ENCODE results near the gene USP47.

The USP47 gene

DNA sequence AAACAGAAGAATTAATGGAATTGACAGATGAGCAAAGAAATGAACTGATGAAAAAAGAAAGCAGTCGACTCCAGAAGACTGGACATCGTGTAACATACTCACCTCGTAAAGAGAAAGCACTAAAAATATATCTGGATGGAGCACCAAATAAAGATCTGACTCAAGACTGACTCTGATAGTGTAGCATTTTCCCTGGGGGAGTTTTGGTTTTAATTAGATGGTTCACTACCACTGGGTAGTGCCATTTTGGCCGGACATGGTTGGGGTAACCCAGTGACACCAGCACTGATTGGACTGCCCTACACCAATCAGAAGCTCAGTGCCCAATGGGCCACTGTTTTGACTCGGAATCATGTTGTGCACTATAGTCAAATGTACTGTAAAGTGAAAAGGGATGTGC is 114.2 kb downstream of the USP47 start:
- DNase-seq (ENCODE audit: low read depth), result no peak
- TF ChIP-seq POLR2A (IDR thresholded peaks at IDR 0.05; ENCODE audit: extremely low read depth, insufficient read length), result no peak
- no peak for TF ChIP-seq MYC (IDR thresholded peaks at IDR 0.05; ENCODE audit: low read depth, low read length)
- TF ChIP-seq, protein P1, sequence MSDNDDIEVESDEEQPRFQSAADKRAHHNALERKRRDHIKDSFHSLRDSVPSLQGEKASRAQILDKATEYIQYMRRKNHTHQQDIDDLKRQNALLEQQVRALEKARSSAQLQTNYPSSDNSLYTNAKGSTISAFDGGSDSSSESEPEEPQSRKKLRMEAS (IDR thresholded peaks at IDR 0.05; ENCODE audit: low read depth, low read length), result no peak
- TF ChIP-seq, protein P2, sequence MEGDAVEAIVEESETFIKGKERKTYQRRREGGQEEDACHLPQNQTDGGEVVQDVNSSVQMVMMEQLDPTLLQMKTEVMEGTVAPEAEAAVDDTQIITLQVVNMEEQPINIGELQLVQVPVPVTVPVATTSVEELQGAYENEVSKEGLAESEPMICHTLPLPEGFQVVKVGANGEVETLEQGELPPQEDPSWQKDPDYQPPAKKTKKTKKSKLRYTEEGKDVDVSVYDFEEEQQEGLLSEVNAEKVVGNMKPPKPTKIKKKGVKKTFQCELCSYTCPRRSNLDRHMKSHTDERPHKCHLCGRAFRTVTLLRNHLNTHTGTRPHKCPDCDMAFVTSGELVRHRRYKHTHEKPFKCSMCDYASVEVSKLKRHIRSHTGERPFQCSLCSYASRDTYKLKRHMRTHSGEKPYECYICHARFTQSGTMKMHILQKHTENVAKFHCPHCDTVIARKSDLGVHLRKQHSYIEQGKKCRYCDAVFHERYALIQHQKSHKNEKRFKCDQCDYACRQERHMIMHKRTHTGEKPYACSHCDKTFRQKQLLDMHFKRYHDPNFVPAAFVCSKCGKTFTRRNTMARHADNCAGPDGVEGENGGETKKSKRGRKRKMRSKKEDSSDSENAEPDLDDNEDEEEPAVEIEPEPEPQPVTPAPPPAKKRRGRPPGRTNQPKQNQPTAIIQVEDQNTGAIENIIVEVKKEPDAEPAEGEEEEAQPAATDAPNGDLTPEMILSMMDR (IDR thresholded peaks at IDR 0.05; ENCODE audit: low read depth, low read length), result no peak
- H3K4me3 ChIP-seq (ENCODE audit: low read depth, low read length), result no peak overlapping the region

DNA sequence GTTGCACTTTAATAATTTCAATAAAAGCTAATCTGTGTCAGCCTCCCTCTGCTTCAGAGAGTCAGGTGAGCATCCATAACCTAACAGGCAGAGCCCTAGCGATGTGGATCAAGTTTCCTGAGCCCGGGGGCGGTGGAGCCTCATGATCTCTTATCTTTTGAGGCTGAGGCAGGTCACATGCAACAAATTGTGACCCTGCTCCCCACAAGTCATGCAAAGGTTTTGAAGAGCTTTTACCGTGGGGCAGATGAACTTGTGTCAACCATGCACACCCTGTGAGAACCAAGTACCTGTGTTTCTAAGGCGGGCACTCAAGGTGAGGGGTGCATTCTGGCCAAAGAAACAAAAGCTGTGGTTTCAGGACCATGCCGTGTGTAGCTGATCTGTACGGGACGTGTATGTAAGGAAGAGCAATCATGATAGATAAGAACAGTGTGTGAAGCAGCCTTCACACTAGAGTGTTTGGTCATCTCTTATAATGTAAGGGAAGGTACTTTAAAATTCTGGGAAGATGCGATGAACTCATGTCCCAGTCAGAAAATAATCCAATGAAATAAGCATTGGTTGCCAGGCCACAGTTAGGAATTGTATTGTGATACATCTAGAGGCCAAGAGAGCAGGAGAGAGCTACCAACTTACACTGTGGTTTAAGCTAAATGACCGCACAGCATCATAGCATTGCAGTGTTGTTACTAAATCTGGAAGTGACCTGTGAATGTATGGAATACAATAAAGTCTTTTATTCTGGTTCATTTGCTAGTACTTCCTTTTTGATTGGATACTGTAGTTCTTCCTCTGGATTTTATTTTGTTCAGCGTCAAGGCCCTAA is 116.8 kb downstream of the USP47 start:
- TF ChIP-seq POLR2A (IDR thresholded peaks at IDR 0.05; ENCODE audit: extremely low read depth, insufficient read length) (no peak), MYC (IDR thresholded peaks at IDR 0.05; ENCODE audit: low read depth, low read length) (no peak)
- TF ChIP-seq, protein P2 (IDR thresholded peaks at IDR 0.05; ENCODE audit: low read depth, low read length), result no peak
- TF ChIP-seq, protein P1 (IDR thresholded peaks at IDR 0.05; ENCODE audit: low read depth, low read length), result no peak
- H3K4me3 ChIP-seq (ENCODE audit: low read depth, low read length), result no peak overlapping the region
- DNase-seq (ENCODE audit: low read depth), result no peak

DNA sequence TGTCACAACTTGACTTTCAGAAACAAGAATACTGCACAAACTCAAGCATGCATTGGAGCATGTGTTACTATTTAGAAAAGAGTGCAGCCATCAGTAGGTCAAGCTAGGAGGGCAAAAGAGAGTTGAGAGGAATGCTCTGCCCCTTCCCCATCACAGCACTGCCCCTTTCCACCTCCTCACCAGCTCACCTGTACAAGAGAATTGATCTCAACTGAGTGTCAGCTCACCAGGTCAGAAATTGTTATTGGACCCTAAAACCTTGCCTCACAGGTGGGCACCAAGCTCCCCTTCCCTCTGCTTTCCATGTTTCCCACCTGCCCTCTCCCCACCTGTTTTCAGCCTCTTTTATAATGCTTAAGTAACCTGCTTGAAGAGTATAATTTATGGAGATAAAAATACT is 117.8 kb downstream of the USP47 start:
- TF ChIP-seq, protein P2 (IDR thresholded peaks at IDR 0.05; ENCODE audit: low read depth, low read length), result no peak
- TF ChIP-seq POLR2A (IDR thresholded peaks at IDR 0.05; ENCODE audit: extremely low read depth, insufficient read length), result no peak
- TF ChIP-seq, protein P1 (IDR thresholded peaks at IDR 0.05; ENCODE audit: low read depth, low read length), result no peak
- no peak for TF ChIP-seq MYC (IDR thresholded peaks at IDR 0.05; ENCODE audit: low read depth, low read length)
- DNase-seq (ENCODE audit: low read depth), result no peak

DNA sequence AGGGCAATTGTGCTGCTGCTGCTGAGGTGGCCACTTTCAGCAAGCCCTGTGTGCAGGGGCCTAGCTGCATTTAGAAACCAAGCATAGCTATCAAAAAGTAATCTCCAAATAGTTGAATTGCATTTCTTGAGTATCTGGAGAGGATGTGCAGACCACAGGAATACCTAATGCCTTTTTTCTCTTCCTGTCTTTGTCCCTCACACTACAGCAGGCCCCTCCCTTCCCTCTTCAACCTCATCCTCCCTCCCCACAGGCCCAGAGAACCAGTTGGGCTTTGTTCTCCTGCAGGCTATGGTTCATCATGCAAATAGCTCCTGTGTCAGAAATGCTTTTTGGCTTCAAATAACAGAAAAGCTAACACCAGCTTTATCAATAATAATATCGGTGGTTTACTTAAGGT is 118.9 kb downstream of the USP47 start:
- DNase-seq (ENCODE audit: low read depth), result no peak
- TF ChIP-seq MYC (IDR thresholded peaks at IDR 0.05; ENCODE audit: low read depth, low read length) (no peak), POLR2A (IDR thresholded peaks at IDR 0.05; ENCODE audit: extremely low read depth, insufficient read length) (no peak)
- TF ChIP-seq, protein P1 (IDR thresholded peaks at IDR 0.05; ENCODE audit: low read depth, low read length), result no peak
- TF ChIP-seq, protein P2 (IDR thresholded peaks at IDR 0.05; ENCODE audit: low read depth, low read length), result no peak
- no peak overlapping the region for H3K4me3 ChIP-seq (ENCODE audit: low read depth, low read length)

More for the DNA sequence above, 117.8 kb downstream of the USP47 start:
- H3K4me3 ChIP-seq (ENCODE audit: low read depth, low read length), result no peak overlapping the region

DNA sequence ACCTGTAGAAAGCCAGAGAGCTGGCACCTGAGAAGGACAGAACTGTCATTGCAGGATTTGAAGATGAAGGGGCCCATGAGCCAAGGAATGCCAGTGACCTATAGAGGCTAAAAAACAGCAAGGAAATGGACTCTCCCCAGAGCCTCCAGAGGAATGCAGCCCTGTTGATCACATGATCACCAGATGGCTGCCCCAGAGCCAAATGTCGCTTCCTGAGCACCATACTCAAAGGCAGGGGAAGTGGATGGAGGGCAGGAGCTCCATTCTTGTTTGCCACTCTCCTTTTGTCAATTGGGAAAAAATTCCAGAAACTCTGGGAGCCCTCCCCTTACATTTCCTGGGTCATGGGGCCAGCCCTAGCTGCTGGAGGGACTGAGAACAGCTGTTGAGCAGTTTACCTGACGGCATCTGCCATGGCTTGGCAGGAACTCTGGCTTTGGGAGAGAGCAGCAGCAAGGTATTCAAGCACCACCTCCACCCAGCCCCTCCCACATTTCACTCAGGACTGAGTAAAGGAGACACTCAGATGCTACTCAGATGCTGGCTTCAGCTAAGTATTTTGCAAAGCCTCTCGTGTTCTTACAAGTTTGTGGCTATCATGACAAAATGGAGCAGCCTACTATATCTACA is 119.7 kb downstream of the USP47 start:
- TF ChIP-seq POLR2A (IDR thresholded peaks at IDR 0.05; ENCODE audit: extremely low read depth, insufficient read length), result no peak
- TF ChIP-seq MYC (IDR thresholded peaks at IDR 0.05; ENCODE audit: low read depth, low read length), result no peak
- TF ChIP-seq, protein P1 (IDR thresholded peaks at IDR 0.05; ENCODE audit: low read depth, low read length), result no peak
- TF ChIP-seq, protein P2 (IDR thresholded peaks at IDR 0.05; ENCODE audit: low read depth, low read length), result no peak
- no peak for DNase-seq (ENCODE audit: low read depth)
- no peak overlapping the region for H3K4me3 ChIP-seq (ENCODE audit: low read depth, low read length)
